Measurements from ENCODE around the gene THRA.

Gene THRA

DNA sequence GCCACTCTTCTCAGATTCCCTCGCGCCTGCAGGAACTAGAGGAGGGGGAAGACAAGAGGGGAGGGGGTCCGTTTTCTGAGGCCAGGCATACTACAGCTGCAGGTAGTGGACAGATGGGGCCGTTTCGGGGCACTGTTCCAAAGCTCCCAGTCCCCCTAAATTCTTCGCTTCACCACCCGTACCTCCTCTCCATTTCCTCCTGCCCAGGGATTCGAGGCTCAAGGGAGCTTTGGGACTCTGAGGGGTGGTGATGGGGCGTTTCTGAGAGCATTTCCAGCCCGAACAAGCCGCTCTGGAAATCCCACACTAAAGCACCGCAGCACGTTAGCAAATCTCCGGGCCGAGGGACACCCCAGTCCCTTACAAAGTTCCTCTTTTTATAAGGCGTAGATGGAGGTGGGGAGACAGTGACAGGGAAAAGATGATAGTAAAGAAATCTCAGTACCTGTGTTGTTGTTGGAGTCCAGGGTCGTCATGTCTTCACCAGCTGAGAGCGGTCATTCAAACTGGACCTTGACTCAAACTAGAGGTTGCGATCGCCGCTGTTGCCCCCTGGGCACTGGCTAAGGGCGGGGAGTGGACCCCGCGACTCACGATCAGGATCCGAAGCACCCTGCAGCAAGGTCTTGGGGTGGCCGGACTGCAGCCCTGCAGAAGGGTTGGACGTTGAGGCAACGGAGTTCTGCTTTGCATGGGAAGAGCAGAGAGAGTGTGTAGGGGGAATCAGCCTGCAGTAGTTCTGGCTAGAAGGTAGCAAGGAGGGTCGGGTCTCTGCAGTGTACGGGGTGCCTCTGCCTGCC is 37.1 kb downstream of the THRA start:
- no peak for FAIRE-seq

DNA sequence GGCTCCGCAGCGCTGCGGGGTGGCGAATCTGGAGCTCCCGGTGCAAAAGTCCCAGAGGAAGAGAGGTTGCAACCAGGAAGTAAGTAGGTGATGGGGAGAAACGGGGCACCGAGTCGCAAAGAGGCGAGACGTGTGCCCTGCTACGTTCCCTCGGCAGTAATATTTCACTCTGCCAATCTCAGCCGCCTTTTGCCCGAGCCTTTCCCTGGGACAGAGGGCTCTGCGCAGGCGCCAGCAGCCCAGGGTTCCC is 37.6 kb downstream of the THRA start, which contains the start of gene NR1D1:
Gene NR1D1, minus strand, starts transcription at position 171 of the 250 bp plus-strand sequence. CDS start 495 bp downstream, outside the sequence.
- FAIRE-seq: no peak

DNA sequence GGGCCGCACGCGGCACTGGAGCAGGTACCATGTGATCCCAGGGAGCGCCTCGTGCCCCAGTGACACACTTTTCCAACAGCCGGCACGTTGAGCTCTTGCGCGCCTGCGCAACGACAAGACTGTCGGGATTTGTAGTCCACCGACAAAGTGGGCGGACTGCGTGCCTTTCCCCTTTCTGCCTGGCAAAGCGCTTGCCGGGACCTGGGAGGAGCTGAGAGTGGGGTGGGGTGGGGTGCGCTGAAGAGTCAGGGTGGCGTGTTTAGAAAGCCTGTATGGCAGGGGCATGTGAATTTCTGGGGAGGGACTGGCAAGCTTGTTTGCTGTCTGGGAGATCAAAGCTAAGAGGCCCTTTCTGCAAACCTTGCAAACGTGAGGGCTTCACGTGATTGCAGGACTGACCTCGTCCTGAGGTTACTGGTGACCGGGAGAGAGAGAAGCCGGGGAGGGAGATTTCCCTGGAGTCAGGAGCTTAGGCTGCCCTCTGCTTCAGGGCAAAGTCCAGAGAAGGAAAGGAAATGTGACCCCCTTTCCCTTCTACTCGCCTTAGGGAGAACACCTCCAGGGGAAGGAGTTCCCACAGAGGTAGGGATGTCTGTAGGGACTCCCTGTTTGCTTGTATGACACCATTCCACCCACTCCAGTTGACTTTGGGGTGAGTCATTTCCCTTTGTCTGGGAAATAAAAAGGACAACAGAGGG is 38.1 kb downstream of the THRA start:
- no peak for FAIRE-seq

DNA sequence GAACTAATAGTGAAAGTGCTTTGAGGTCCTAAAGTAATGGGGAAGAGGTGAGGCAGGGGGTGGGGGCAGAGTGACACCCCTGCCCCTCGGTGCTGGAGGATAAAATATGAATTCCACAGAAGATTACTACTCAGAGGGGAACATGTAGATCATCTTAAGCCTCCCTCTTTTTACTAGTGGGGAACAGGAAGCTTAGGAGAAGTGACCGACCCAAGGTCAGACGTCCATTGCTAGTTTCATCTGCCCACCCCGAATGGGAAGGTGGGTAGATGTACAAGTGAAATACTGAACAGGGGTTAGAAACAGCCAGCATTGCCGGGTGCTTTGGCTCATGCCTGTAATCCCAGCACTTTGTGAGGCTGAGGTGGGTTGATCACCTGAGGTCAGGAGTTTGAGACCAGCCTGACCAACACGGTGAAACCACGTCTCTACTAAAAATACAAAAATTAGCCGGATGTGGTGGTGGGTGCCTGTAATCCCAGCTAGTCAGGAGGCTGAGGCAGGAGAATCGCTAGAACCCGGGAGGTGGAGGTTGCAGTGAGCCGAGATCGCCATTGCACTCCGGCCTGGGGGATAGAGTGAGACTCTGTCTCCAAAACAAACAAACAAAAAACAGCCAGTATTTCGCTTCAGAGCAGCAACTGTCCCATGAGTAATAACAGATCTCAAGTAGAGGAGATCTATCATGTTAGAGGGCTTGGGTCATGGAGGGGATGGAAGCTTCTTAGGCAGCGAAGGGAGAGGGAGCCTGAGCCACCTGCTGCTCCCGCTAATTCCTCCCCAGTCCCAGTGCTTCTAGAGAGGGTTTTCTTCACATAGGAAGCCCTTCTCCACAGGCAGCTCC is 38.8 kb downstream of the THRA start:
- no peak for FAIRE-seq

DNA sequence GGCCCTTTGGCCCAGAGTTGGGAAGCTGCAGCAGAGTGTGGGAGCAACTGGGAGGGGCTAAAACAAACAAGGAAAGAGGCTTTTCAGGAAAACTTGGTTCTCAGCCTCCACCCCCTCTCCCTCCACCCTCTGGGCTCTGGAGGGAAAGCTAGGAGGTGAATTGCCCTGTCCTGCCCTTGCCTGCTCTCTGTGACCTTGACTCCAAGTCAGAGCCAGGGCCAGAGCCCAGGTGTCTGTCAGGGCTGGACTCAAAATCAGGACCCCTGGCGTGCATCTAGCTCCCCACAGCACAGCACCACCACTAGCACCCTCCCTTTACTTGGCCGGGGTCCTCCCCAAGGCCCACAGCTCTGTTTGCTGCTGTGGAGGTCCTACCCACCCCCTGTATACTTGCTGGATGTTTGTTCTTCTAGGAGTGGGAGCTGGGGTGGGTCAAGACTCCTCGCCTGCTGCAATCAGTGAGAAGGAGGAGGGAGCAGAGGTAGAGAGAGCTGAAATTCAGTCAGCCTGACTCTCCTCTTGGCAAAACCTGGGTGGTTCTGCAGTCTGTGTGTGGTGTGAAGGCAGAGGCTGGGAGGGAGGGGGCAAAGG is 40.4 kb downstream of the THRA start:
- no peak for FAIRE-seq

DNA sequence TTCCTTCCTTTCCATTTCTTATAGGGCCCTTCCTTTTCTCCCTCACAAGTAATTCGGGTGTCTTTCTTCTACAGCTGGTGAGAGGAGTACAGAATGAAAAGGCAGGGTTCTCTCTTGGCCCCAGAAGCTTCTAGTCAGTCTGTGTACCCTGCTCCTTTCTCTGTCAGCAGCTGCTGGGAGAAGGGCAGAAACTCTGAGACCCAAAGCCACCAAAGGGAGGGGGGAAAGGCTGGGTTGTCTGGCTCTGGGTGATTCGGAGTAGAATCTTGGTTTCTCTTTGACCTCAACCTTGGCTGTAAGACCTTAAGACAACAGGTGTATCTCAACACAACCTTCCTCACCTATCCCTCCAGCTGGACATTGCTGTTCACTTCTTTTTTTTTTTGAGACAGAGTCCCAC is 40.9 kb downstream of the THRA start:
- FAIRE-seq: no peak

DNA sequence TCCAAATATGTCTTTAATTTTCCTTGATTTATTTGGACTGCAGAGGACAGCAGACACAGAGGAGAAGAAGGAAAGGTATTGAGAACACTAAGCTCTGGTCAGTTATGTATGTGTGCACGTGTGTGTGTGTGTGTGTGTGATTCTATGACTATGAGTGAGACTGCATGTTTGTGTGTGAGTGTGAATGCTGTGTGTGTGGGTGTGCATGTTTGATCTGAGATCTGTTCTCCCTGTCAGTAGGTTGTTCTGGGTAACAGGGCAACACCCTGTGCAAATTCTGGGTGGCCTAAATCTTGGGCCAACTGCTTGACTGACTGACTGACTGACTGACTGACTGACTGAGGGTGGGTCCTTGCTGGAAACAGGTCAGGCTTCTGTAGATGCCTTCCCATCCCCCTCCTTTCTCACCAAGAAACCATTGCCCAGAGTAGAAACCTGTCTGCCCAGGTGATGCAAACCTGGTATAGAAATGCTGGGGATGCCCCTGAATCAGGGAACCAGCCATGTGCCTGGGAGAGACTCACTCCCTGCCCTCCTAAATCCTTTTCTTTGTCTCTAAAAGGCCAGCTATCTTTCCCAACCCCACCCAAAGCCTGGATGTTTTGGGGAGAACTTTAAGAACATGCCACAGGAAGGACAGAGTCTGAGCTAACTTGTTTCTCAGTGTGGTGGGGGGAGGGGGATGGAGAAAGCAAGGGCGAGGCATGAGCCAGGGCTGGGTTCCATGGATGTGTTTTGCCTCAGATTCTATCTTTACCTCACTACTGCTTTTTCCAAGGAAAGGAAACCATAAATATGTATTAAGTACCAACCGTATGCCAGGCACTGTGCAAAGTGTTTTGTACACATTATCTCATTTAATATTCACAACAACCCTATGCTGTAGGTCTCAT is 42.1 kb downstream of the THRA start:
- FAIRE-seq: no peak

DNA sequence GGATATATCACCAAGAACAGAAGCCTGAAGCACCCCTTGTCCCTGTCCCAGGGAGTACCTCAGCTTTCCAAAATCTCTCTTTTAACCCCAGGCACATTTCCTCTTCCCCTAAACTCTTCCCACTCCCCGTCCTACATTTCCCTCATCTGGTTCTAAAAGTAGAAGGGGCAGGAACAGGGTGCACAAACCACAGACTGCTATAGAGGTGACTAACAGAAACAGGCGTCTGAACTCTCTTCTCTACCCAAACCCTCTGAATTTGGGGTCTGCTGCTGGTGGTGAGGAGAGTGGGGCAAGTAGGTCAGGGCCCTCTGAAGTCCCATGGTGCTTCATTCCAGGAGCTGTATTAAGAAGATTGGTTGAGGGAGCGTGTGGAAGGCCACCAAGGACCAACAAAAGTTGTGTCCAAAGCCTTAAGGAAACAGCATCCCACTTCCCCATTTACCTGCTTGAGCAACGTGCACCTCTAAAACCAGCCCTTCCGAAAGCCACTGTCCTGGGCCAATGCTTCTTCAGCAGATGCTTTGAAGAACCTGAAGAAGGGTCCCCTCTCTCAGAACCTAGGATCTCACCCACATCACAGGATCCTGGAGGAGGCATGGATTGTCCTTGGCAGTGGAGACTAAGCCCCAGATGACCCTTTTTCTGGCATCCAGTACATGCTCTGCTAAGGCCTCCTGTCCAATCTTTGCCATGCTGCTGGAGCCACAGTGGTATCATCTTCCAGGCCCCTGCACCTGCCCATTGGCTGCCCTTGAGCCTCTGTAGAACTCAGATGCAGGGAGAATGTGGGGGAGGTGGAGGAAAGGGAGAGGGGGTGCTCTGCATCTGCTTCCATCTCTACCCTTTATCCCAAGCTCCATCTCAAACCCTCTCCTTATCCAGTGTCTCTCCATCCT is 43.3 kb downstream of the THRA start:
- no peak for FAIRE-seq

DNA sequence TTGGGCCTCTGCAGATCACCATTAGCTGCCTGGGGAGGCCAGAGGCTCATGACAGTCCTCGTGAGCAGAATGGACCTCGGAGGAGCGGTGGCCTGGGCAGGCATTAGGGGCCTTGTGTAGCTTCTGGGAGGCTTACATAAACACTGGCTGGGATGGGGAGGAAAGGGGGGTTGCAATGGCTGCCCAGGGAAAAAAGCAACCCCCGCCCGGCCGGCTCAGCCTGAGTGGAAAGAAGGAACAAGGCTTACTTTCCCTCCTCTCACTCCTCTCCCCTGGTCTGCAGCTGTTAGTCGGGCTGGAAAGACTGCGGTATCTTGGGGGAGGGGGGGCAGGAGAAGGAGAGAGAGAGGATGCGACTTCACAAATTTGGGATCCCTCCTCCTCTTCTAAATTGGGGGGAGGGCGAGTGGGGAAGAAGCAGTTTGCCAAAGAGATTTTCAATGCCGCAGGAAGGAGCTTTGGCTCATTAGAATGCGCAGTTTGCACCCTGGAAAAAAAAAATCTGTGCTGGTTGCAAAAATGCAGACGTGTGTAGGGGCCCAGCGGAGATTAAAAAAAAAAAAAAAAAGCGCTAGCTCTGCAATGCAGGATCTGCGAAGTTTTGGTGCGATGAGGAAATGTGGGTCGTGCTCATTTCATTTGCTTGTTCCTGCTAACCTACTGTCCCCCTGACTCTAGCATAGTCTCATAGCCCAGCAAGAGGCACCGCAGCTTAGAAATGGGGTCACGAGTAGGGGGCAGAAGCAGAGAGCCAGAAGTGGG is 44.2 kb downstream of the THRA start:
- FAIRE-seq: no peak

DNA sequence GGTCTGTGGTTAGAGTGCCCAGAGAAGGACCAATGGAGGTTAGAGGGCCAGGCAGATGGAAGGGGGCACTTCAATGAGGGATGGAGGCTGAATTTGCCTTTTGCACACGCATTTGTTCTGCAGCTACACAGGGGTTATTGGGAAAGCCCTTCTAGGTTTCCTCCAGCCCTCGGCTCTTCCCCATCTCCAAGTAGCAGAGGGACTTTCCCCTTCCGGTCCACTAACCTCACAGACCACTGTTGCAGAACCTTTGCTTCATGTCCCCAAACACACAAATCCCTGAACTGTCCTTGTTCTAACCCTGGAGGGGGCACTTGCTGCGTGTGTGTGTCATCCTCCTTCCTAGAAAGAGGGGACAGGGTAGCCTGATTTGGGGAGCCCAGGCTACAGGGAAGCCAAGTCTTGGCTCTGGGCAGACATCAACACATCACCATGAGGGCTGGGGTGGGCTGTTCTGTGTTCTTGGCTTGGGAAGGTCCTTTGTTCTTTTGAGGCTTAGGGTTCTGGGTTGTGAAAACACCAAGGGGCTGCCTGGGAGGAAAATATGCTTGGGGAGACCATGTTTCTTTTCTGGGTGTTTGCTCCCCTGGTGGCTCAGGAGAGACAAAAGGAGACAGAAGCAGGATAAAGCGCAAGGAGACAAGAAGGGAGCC is 44.9 kb downstream of the THRA start:
- no peak for FAIRE-seq

DNA sequence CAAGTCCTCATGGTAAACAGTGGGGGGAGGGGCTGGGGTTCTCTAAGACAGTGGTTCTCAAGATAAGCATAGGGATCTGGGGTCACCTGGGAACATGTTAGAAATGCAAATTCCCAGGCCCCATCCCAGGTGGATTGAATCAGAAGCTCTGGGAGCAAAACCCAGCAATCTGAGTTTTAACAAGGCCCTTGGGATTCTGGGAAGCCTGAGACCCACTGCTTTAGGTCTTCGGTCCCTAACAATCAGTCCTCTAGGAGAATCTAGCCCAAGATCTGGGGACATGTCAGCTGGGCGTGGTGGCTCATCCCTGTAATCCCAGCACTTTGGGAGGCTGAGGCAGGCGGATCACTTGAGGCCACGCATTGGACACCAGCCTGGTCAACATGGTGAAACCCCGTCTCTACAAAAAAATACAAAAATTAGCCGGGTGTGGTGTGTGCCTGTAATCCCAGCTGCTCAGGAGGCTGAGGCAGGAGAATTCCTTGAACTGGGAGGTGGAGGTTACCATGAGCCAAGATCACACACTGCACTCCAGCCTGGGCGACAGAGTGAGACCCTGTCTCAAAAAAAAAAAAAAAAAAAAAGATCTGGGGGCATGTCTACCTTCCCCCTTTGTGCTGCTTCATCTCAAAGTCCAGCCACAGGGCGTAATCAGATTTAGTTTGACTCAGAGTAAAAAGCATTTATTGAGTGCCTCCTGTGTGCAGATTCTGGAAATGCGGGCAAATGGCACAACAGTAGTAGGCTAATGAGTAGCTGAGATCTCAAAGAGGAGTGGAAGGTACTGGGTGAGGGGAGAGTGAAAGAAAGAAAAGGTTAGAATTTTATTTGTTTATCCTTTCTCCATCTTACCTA is 46.4 kb downstream of the THRA start:
- FAIRE-seq: no peak

DNA sequence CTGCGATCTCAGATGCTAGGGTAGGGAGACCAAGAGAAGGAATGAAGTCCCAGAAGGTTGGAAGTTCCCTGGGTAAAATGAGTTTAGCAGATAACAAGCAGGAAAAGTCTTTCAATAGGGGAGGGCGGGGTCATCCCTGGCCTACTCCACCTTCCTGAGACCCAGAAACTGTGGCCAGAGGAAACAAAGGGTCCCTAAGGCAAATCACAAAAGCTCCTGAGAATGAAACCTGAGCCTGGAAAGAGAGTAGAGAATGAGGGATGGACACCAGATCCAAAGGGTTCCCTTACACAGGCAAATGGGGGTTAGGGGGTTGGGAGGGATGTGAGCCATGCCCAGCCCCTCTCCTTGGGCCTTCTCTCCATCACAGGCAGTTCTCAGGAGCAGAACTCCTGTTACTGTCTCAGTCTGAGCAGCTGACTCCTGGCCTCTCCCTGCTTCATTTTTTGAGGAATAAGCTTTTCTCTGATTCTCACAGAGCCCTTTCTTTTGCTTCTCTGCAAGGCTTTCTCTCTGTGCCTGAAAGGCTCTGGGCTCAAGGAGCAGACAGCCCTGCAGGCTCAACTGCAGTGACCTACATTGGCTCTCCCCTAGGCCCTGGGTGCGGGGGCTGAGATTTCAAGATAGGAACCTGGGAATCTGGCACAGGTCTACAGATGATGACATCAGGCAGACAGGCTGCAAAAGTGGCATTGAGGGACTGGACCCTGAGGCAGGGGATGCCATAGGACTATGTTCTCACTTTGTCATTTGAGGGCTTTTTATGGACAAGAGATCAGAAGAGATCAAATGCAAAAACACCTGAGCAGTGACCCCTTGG is 47.5 kb downstream of the THRA start:
- no peak for FAIRE-seq

DNA sequence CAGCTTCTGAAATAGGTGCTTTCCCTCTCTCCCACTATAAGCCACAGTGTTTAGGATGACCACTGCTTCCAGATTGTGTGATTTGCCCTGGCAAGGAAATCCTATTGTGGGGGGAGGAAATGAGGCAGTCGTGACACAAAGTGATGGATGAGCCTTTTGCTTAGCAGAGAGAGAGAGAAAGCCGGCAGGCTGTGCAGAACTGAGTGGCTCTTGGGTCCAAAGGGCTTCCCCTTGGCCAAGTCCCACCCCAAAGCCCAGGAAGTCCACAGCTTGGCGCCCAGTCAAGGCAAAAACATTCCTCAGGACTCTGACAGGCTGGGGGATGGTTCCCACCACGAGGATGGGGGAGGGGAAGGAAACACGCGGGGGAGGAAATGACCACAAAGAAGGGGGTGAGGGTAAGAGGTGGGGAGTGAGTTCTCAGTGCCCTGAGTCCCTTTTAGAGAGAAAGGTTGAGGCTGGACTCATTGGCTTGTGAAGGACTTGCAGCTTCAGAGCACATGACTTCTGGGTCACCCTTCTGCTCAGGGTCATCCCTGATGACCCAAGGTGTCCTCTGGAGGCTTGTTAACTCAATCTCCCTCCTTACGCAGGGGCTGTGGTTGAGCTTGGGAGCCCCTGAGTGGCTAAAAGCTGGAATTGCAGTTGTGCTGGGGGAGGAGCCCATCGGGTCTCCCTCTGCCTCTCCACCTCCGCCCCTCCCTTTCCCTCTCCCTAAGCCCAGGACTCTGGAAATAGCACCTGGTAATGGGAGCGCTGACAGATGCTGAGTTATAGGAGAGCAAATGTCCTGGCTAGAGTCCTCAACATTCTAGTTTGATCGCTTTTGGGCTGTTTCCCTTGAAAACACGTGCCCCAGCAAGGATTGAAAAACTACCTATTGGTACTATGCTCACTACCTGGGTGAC is 48.7 kb downstream of the THRA start:
- FAIRE-seq: no peak

DNA sequence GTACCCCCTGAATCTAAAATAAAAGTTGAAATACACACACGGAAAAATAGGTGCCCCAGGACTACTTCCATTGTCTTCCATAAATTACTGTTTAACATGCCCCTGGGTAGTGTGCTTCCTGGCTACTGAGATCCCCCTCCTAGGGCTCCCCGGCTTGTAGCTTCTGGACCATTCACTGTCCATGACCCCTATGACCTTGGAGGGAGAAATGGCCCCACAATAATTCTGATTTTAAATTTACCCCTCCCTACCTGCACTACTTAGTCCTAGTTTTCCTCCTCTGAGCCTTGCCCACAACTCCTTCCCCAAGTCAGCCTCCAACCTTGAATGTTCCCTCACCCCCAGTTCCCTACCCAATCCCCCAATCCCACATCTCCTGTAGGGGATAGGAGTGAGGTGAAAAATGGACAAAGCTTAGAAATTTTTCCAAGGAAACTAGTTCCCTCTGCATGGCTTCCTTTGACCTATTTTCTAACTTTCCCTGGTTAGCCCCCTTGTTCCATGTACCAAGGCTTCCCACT is 49.5 kb downstream of the THRA start:
- FAIRE-seq: no peak

DNA sequence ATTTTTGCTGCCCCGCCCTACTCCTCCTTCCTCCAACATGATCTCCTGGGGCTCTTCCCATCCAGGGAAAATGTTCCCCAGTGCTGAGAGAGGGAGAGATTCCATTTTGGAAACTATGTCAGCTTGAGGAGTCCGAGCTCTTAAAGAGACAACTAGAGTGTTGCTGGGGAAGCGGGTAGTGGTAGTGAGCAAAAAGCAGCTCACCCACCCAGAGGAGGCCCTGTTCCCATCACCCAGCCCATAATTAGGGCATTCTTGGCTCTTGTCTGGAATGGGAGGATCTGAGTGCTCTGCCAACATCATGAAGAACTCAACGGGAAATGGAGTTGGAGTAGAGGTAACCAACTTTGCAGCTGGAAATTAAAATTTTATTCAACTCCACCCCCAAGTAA is 49.9 kb downstream of the THRA start:
- FAIRE-seq: no peak

DNA sequence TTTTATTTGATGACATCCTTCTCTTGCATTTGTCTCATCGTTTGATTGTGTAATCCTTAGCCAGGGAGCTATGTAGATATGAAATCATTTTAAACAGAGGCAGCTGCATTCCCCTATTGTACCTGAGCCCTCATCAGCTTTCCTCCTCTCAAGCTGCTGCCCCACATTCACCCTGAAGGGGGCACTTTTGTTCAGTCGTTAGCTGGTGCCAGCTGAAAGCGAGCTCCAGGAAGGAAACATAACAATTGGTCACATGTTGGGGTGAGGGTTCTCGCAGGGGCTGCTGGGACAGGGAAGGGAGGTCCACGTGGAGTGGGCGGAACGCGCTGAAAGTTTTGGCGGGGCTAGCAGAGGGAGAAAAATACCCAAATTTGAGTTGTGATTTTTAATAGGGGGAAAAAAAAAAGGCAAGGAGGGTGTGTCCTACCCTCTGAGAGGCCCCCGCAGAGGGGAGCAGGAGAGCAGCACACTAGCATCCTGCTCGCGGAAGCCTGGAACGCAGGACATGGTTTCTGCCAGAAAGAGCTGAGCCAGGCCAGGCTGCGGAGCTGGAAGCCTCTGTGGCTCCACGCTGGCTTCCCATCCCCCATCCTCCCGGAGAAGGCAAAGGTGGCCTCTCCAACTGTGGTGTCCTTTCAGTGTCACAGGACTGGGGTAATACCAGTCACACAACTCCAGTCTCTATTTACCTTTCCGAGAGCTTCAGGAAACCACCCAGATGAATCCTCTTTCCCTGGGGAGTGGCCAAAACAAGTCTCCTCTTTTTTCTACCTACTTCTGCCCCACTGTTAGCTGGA is 50.5 kb downstream of the THRA start:
- FAIRE-seq: peak; percentile 83

All from TTC549 (cell line).